H1 (cell line): ENCODE data around the gene CELSR1. TPM values are rescaled to one million over a fixed set of nuclear protein-coding genes. Genes with fewer than 3 reads are reported as not detected.

Source experiments
- ATF3 ChIP-seq: IDR thresholded peaks from 2 replicates; pipeline ENCODE4 v1.6.1; 2011; ENCODE audit warnings: low read depth, mild to moderate bottlenecking, low read length; ENCODE audit not compliant: insufficient read depth
- CBX5 ChIP-seq: fragments of 300-800, 300-1000 bp; sonication (generic); IDR thresholded peaks from 2 replicates; pipeline ENCODE4 v1.7.1; 2016; ENCODE audit warnings: antibody characterized with exemption, low read length, low read depth
- CHD1 ChIP-seq: IDR thresholded peaks from 2 replicates; pipeline ENCODE4 v1.6.1; 2012; ENCODE audit warnings: low read depth, low read length, improper control_type of control experiment
- CHD7 ChIP-seq: fragments of 300-600 bp; sonication (generic); IDR thresholded peaks from 2 replicates; pipeline ENCODE4 v1.7.1; 2012; ENCODE audit warnings: low read length, moderate library complexity, mild to moderate bottlenecking, inconsistent platforms; ENCODE audit not compliant: insufficient replicate concordance
- GTF2F1 ChIP-seq: IDR thresholded peaks from 2 replicates; pipeline ENCODE4 v1.6.1; 2012; ENCODE audit warnings: low read depth, low read length, improper control_type of control experiment, borderline replicate concordance
- HDAC6 ChIP-seq: IDR thresholded peaks from one replicate; pipeline ENCODE4 v1.7.1; 2012; ENCODE audit warnings: low read depth, mild to moderate bottlenecking, inconsistent platforms, low read length, moderate library complexity
- MAX ChIP-seq: IDR thresholded peaks from 2 replicates; pipeline ENCODE4 v1.6.1; 2012; ENCODE audit warnings: inconsistent platforms
- NRF1 ChIP-seq: IDR thresholded peaks from 2 replicates; pipeline ENCODE4 v1.6.1; 2011; ENCODE audit warnings: mild to moderate bottlenecking, low read depth, low read length, improper control_type of control experiment
- RFX5 ChIP-seq: IDR thresholded peaks from 2 replicates; pipeline ENCODE4 v1.6.1; 2011; ENCODE audit warnings: low read depth, low read length, improper control_type of control experiment, borderline replicate concordance
- polyA plus RNA-seq, 7 experiments: library from polyadenylated mRNA; depleted of rRNA in 3 of 7; stranded (reverse) in 5 of 7; unstranded in 2 of 7; fragments of >200 nt in 5 of 7; fragments of 200-250 nt in 2 of 7; gene quantifications; 1 replicate in 5 of 7; 2 replicates in 1 of 7; 4 replicates in 1 of 7; pipeline versions ENCODE4 v1.2.1 to v1.2.3, GENCODE V29; 2011 to 2013; ENCODE audit warnings: missing spikeins in 2 of 7, mixed read lengths in 2 of 7
- total RNA-seq: library from RNA; stranded (reverse); fragmentation: NEBNext Ultra II Directional; extraction: Animal tissue kit (Norgen Biotek cat#: 25700); gene quantifications from 2 replicates; pipeline ENCODE4 v1.2.1, GENCODE V29; 2021

CELSR1 gene
- total and polyA plus RNA-seq, 2 of the 8 experiments (the other 6 are each of a cell fraction or from before 2014, with no cell fraction given), result 9.0 to 12.4 TPM

- TF ChIP-seq ATF3 (no peak), NRF1 (no peak), RFX5 (no peak), CHD7 (no peak), GTF2F1 (no peak), MAX (no peak), CBX5 (no peak), CHD1 (no peak), HDAC6 (no peak)
Observed at GRCh38 chr22:46454504-46455269, 82.7 kb downstream of the CELSR1 start (continued).
